DMS53 treated with DMSO at 0.1 percent for 48 hours (cell line): ENCODE measurements around the gene GCNT3.

Experiments used
- DNase-seq: peaks from one replicate; lab custom pipeline; 2025; ENCODE audit not compliant: unreplicated experiment; lab: John Stamatoyannopoulos, UW

GCNT3 gene, protein sequence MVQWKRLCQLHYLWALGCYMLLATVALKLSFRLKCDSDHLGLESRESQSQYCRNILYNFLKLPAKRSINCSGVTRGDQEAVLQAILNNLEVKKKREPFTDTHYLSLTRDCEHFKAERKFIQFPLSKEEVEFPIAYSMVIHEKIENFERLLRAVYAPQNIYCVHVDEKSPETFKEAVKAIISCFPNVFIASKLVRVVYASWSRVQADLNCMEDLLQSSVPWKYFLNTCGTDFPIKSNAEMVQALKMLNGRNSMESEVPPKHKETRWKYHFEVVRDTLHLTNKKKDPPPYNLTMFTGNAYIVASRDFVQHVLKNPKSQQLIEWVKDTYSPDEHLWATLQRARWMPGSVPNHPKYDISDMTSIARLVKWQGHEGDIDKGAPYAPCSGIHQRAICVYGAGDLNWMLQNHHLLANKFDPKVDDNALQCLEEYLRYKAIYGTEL

DNA sequence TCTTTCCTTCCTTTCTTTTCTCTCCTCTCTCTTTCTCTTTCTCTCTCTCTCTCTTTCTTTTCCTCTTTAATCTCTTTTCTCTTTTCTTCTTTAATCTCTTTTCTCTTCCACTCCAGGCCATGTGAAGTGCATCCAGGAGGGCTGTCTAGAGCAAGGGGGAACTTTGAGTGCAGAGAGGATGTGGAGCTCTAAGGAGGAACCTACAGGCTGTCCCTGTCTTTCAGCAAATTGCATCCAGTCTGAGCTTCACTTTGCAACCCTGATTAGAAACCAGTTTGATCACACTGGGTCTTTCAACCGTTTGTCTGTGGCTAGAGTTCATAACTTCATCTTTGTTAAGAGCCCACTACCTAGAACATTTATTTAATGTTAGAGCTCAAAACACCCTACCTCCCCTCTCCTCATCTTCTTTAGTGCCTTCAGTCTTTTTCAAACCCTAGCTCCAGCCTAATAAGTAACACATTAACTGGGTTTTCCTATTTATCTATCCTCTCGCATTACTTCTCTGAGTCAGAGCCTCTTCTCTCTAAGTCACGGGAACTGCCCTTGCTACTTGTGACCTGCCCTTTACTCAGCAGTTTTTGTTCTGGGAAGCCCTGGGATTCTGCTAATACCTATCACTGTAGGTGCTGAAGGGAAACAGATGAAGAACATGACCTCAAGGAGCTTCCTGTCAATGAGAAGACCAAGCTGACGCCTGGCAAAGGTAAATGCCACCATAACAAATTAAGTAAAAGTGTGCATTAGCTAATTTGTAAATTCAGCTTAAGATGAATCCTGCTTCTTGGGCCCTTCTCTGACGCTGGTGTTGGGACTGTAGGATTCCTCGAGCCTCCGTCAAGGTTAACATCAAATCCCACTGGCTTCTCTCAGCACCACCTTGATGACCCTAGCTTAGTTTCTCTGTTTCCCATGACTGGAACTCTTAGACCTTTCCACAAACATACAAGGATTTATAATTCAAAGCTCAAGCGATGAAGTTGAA is at the start of gene GCNT3:
Gene GCNT3 (plus strand): TSS at position 508 of the 985 bp plus-strand sequence. CDS start 6,456 bp downstream, outside the sequence.
- DNase-seq: peak; percentile 89

DNA sequence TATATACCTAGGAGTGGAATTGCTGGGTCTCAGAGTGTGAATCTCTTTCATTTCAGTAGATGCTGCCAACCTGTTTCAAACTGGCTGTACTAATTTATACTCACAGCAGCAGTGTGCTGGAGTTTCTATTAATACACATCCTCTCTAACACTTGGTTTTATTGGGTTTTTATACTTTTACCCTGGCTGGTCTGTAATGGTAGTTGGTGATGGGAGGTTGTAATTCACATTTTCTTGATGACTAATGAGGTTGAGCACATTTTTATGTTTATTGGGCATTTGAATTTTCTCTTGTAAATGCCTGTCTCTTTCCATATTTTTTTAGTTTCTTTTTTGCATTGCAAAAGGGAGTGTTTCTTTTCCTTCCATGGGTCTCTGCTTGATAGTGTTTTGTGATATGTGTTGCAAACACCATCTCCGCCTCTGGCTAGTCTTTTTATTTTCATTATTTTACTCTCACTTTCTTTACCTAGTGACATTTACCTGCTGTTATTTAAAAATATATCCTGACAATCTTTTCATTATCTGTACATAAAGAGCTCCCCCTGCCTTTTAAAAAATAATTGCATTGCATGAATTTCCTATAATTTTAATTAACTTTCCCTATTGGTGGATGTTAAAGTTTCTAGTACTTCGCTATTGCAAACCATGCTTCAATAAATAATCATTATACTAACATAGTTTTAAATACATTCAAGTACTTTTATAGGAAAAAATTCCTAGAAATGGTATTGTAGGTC is 49.0 kb upstream of the GCNT3 start:
- no peak for DNase-seq

DNA sequence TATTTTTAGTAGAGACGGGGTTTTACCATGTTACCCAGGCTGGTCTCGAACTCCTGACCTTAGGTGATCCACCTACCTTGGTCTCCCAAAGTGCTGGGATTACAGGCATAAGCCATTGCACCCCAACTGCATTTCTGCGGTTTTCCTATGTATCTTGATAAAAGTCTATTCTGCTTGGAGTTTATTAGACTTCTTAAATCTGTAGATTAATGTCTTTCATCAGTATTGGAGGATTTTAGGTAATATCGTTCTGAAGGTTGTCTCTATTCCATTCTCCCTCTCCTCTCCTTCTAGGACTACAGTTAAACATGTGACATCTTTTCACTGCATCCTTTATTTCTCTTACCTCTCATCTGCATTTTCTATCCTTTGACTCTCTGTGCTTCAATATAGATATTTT is 46.3 kb upstream of the GCNT3 start:
- DNase-seq: no peak

DNA sequence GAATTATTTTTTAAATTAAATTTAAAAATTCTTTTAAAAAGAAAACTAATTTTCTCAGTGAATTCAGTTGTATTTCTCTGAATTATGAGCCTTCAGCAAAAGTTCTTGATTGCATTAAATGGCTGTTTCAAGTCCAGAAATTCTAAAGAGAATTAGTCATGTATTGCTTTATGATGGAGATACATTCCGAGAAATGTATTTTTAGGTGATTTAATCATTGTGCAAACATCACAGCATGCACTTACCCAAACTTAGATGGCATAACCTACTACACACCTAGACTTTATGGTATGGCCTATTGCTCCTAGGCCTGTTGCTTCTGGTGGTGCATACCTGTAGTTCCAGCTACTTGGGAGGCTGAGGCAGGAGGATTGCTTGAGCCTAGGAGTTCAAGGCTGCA is 44.3 kb upstream of the GCNT3 start:
- no peak for DNase-seq

DNA sequence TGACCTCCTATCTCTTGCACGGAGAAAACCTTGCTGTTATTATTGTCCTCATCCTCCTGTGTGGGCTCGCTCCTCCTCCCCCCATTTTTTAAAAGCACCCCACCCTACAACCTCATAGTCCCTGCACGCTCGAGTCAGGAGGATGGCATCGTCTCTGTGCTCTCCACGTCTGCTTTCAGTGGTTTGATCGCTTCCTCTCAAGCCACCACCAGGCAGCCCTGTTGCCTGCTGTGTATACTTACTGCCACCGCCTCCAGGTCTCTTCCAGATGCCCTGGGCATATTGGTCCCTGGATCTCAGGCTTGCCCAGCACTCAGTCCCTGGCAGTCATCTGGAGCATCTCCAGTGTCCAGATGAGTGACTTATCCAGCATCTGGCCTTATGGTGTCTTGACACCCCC is 42.1 kb upstream of the GCNT3 start:
- DNase-seq: no peak

DNA sequence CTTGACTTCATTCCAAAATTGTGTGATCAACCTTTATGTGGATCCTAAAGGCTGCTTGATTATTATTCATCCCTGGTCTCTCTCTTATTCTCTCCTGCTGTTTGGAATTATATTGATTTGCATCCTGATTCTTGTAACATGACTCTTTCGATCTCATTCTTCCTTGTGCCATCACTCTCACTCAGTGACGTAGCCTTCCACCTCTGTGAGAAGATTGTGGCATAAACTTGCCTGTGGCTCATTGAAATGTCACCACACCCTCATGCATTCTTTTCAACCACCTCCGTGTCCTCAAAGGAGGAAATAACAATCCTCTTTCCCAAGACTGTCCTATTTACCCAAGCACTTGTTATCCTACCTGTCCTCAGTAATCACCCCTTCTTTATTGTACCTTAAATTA is 41.3 kb upstream of the GCNT3 start:
- no peak for DNase-seq

DNA sequence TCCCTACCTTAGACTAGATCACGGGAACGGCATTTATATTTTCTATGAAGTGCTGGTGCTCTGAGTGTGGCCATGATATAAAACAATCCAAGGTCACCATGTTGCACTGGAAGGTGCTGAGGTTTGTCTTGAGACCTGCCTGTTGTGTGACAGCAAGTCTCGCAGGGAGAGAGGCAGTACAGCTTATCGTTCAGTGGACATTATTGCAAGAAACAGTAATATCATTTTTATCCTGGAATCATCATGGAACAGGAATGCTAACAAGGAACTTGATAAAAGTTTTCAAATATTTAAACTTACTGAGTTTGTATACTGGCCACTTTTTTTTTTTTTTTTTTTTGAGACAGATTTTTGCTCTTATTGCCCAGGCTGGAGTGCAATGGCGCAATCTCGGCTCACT is 40.0 kb upstream of the GCNT3 start:
- no peak for DNase-seq

DNA sequence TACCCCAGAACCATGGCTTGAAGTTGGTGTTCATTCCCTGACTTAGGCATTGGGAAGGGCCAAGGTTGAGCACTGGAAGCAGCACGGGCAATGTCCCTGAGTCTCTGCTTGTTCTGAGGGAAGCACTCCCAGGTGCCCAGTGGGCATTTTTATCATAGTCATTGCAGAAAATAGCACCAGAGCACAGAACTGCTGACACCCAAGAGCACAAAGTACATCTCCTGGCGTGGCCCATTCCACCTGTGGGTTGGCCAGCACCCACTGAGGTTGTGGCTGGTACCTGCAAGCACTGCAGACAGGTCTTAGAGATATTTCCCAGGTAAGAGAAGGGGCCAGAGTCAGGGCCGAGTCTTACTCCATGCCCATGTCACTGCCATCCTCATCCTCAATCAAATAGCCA is 28.5 kb upstream of the GCNT3 start:
- no peak for DNase-seq

DNA sequence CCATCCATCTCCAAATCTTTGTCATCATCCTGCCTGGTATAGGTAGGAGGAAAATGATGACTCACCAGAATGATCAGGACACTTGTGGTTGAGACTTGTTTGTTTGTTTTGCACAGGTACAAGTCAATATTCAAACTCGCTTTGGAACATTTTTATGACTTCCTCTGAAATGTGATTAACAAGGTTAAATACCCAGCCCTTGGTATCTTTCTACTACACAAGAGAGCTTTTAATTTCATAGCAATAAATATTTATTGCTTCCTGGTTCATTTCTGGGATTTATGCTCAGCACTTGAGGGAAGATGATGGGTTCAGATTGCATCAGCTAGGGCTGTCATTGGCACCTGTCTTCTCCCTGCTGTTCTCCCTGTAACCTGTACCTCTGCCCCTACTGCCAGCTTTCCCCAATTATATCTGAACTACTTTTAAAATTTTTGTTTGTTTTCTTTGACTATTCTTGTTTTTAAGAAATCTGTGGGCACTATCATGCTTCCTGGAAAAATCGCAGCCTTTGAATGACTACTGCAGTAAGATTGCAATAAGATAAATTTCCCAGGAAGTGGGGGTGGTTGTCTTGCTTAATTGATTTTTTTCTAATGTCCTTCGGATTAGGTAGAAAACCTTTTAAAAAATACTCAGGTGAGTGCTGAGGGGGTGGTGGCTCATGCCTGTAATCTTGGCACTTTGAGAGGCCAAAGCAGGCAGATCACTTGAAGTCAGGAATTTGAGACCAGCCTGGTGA is 24.3 kb upstream of the GCNT3 start:
- peak; percentile 94 for DNase-seq

DNA sequence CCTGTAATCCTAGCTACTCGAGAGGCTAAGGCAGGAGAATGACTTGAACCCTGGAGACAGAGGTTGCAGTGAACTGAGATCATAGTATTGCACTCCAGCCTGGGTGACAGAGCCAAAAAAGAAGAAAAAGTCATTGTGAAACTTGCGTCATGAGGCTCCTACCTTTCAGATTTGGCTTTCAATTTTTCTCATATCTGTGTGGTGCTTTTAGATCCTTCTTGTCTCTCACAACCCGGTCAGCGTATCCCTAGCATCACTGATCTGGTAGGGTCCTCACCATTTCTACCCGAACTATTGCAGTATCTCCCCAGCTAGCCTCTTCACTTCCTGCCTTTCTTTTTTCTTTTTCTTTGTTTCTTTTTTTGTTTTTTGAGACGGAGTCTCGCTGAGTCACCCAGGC is 21.6 kb upstream of the GCNT3 start:
- DNase-seq: no peak

DNA sequence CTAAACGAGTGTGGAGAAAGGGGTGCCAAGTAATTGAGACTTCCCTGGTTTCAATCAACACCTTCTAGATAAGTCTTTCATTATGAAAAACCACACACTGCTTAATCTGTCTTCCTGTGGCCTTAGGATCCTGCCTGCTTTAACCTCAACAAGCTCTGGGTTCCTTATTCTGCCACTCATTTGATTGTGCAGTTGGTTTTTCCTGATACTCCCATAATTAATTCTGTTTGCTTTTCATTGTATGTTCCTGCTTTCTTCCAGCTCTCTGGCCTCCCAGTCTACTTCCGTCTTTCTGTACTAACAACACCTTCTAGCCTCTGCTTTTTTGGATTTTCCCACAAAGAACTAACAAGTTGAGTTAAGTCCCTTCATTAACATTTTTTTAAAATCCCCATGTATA is 20.2 kb upstream of the GCNT3 start:
- DNase-seq: no peak

DNA sequence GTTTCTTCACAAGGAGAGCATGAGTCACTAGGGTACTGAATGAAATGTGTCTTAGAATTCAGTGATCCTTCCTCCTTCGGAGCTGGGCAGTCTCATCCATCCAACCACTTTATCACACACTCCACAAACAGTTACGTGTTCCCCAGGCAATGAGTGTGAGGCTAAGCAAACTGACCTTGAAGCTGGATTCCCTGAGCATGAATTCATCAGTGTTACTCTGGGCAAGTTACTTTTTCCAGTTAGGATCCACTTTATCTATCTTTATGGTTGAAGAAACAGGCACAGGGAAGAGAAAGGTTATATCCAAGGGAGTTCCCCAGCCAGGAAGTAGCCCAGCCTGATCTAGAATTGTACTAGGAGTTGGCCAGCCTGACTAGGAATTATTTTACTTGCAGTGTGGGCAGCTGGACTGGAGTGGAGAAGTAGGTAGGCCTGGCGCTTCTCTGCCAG is 17.1 kb upstream of the GCNT3 start:
- DNase-seq: peak; percentile 30

DNA sequence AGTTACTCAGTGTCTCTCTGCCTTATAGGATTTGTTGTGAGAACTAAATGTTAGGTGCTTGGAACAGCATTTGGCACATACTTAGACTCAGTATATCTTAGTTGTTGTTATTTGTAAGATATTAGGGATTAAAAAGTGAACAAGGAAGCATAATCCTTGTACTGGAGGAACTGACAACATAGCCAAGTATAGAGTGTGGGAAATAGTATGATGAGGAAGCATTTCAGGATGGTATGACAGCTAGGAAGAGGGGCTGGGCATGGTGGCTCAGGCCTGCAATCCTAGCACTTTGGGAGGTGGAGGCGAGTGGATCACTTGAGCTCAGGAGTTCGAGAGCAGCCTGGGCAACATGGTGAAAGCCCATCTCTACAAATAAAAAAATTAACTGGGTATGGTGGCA is 16.6 kb upstream of the GCNT3 start:
- DNase-seq: no peak

DNA sequence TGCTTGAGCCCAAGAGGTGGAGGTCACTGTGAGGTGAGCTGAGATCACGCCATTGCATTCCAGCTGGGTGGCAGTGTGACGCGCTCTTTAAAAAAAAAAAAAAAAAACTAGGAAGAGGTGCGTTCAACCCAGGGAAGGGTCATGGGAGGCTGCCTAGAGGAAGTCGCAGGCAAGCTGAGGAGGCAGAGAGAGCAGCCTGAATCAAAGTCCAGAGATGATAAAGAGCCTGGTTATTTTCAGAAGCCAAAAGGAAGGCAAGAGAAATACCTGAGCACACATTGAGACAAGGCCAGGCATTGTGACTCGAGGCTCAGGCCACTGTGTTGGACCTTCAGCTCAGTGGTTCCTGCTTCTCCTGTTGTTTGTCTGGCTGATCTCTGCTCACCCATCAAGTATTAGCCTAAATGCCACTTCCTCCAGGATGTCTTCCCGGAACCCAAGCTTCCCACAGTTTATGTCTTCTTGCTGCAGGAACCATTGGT is 16.1 kb upstream of the GCNT3 start:
- DNase-seq: no peak

DNA sequence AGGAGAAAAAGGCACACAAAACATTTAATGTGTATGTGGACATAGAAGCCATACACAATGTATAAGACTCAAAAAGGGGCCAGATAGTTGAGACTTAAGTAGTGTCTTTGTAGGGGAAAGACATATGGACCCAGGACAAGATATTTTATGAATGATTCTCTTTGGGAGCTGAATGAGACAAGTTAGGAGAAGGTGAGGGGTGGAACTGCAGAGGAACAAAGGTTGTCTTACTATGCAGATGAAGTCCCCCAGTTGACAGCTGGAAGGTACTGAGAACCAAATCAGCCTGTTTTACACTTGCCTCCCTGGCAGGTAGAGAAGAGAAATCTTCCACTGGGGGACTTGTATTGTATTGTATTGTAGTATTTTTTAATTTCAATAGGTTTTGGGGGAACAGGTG is 14.9 kb upstream of the GCNT3 start:
- no peak for DNase-seq

DNA sequence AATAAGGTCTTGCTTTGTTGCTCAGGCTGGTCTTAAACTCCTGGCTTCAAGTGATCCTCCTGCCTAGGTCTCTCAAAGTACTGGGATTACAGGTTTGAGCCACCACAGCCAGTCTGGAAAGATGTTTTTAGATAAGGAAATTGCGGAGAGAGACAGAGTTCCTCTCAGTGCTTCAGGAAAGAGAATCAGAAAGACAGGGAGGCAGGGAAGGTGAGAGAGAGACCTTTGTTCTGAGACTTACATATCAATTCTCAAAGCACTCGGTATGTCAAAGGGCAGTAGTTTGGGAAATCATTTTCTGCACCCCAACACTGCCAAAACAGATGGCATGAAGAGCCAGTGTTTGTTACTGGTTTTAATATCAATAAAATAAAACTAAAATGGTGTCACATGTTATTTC is 13.1 kb upstream of the GCNT3 start:
- no peak for DNase-seq

DNA sequence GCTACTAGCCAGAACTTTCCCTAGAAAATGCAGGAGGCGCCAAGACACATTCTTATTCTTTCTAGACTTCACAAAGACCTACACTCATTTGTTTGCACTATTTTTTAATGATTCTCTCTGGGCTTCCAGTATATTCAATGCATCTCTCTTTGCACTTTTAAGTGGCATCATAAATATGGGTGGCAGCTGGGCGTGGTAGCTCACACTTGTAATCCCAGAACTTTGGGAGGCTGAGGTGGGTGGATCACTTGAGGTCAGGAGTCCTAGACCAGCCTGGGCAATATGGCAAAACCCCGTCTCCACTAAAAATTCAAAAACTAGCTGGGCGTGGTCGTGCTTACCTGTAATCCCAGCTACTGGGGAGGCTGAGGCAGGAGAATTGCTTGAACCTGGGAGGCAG is 5.6 kb upstream of the GCNT3 start:
- DNase-seq: no peak

DNA sequence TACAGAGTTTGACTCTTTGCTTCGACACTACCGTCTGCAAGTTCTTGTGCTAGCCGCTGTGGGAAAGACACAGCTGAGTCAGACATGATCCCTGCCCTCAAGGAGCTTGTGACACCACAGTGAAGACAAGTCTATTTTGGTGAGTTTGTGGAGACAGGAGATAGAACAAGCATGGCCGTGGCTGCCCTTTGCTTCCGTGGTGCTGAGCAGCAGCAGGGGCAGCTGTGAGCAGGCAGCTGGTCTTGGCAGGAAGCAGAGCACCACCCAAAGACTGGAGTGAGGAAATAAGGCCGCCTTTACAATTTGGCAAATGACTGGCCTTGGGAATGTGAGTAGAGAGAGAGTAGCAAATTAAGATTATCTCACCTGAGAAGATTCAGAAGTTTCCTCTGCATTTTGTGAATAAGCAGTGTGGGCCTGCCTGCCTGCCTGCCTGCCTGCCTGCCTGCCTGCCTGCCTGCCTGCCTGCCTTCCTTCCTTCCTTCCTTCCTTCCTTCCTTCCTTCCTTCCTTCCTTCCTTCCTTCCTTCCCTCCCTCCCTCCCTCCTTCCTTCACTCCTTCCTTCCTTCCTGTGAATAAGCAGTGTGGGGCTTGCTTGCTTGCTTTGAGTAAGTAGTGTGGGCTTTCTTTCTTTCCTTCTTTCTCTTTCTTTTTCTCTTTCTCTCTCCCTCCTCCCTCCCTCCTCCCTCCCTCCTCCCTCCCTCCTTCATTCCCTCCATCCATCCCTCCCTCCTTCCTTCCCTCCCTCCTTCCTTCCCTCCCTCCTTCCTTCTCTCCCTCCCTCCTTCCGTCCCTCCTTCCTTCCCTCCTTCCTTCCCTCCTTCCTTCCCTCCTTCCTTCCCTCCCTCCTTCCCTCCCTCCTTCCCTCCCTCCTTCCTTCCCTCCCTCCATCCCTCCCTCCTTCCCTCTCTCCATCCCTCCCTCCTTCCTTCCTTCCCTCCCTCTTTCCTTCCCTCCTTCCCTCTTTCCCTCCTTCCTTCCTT is 1.6 kb upstream of the GCNT3 start:
- no peak for DNase-seq

DNA sequence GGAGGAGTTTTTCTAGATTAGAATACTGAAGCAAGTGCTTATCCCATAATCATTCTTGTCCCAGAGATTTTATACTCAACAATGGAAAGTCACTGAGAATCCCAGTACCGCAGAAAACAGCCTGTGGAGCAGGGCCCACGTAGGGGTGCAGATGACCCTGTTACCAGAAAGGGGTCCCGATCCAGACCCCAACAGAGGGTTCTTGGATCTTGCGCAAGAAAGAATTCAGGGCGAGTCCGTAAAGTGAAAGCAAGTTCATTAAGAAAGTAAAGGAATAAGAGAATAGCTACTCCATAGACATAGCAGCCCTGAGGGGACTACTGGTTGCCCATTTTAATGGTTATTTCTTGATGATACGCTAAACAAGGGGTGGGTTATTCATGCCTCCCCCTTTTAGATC is 2.6 kb downstream of the GCNT3 start:
- DNase-seq: no peak
